NCI-H2196 treated with DMSO at 0.1 percent for 48 hours (cell line): ENCODE results near the gene EVI2A.
"Not testable (repeated sequence)": the region's sequence is repeated elsewhere in the genome, so short reads cannot be mapped to it uniquely, and the experiment has no call there.

Source experiments
- DNase-seq: peaks from one replicate; lab custom pipeline; 2025; ENCODE audit not compliant: unreplicated experiment; lab: John Stamatoyannopoulos, UW

The EVI2A gene

DNA sequence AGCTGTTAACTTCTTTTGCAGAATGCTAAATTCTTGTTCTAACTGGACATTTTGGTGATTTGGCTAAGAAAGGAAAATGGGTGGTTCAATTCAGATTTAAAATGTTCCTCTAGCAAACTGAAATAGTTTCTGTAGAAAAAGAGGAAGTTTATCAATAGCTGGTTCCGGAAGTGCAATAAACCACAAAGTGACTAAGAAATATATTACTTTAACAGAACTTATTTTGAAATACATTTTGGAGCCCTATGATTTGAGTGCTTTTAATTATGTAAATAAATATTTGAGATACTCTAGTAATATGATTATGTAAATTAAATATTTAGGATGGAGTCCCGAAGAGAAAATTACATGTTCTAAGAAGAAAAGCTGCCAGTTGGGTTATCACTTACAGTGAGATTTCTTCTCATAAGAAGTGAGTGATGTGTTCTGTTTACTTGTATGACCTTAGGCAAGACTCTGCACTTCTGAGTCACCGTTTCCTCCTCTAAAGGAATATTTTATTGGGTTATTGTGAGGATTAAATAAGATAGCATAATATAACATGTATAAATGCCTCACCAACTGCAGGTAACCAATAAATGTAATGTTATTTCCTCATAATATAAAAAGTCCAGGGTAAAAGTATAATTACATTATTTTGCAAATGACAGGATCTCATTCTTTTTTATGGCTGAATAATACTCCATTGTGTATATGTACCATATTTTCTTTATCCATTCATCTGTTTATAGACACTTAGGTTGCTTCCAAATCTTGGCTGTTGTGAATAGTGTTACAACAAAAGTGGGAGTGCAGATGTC is 7.2 kb downstream of the EVI2A start, which contains the start of gene EVI2B:
Gene EVI2B, minus strand, starts transcription at position 73 of the 800 bp plus-strand sequence. CDS start 8,445 bp downstream, outside the sequence.
- DNase-seq, result no peak

DNA sequence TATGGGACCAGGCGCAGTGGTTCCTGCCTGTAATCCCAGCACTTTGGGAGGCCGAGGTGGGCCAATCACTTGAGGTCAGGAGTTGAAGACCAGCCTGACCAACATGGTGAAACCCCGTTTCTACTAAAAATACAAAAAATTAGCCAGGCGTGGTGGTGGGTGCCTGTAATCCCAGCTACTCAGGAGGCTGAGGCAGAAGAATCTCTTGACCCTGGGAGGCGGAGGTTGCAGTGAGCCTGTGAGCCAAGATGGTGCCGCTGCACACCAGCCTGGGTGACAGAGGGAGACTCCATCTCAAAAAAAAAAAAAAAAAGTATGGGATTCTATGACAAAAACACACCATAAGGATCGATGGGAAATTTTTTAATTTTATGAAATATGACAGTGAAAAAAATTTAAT is 9.2 kb downstream of the EVI2A start:
- not testable (repeated sequence) for DNase-seq

DNA sequence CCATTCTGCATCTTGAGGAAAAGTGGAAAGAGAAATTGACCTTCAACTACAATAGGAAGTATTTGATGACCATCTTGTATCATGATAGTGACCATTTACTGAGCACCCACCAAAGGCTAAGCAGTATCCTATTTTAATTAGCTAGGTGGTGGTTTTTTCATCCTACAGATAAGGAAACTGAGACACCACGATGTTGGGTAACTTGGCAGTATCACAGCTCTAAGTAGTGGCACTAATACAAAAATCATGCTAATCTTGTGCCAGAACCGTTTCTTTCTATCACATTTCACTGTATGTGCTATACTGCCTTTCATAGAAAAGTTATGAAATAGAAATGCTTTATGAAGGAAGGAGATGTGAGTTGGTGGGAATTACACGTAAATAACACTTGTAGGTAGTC is 9.9 kb downstream of the EVI2A start:
- no peak for DNase-seq

DNA sequence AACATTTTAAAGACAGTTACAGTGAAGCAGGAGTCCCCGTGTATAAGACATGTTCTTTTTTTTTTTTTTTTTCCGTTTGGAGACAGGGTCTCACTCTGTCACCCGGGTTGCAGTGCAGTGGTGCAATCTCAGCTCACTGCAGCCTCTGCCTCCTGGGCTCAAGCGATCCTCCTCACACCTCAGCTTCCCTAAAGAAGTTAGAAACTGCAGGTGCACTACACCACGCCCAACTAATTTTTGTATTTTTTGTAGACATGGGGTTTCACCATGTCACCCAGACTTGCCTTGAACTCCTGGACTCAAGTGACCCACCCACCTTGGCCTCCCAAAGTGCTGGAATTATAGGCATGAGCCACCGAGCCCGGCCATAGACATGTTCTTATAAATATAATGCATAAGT is 10.5 kb downstream of the EVI2A start:
- no peak for DNase-seq

DNA sequence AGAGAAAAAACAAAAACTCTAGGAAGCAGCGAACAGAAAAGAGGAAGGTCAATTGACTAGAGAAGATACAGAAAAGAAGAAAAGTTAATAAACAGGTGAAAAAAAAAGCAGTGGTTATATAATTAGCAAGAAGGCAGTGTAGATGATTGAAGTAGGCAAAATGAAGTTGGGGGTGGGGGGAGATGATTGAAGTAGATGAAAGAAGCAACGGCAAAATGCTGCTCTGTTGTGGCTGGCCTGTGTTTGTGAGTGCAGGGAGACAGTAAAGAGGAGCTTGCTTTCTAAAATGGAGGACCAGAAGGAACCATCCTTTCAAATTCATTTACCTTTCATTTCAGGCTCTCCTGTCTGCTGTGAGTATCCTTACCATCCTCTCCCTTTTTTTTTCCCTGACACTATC is 11.2 kb downstream of the EVI2A start:
- no peak for DNase-seq

DNA sequence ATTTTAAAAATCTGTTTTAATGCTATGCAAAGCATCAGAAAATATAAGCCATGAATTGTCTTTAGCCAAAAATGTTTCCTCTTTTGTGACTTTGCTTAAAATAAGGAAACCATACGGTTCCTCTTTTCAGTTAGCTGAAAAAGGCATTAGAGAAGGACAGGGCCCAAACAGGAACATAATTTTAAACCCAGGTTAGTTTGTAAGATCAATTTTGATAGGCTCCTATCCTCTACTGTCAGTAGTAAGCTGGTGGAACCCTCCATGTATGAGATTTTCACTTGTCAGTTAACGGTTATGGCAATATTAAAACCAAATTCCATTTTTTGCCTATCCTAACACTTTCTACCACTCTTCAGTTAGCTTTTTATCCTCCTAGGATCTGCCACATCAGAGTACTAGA is 11.9 kb downstream of the EVI2A start:
- DNase-seq, result no peak

DNA sequence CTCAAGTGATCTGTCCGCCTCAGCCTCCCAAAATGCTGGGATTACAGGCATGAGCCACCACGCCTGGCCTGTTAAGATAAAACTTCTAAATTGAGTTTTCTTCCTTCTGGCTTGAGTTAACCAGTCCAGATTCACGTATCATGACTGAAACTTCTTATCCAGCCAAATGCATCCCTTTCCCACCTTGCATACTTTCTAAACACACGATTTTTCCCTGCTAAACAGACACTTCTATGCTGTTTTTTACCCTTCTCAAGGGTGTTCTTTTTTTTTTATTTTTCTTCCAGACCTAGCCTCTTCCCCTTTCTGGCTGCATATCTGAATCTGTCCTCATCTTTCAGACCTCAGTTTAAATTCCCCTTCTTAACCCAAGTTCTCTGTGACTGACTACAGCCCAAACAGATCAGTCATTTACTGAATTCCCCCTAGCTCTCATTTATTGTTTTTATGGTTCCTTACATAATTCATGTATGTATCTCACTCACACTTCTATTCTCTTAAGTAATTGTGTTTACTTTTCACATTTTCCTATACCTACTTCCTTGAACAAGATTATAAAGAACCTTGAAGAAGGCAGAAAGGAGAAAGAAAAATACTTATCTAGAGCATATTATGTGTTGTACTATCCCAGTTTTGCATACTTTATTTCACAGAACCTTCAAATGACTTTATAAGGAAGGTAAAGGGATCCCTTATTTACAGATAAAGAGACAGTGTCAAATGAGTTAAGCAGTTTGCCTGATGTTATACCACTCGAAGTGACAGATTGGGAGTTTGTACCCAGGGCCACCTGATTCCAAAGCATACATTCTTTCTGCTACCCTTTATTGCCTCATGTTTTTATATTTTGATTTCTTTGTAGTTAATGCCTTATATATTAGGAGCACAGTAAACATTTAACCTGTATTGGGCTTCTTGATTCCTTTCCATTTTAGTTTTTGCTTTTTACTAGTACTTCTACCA is 12.8 kb downstream of the EVI2A start:
- DNase-seq, result no peak

DNA sequence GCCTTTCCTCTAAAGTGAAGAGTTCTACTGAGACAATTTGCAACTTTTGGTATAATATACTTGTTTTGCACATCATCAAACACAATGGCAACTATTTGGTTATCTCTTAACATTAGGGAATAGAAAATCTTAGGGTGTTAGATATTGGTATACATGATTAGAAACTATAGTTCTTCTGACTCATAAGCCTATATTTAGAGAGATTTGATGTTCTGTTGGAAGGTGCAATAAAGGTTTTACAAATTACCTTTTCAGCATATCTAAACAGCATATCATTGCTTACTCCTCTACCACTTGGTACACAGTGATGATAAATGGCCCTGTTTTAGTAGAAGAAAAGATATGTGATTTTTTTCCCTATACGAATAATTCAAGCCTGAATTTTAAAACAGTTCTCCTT is 13.8 kb downstream of the EVI2A start:
- DNase-seq, result no peak

DNA sequence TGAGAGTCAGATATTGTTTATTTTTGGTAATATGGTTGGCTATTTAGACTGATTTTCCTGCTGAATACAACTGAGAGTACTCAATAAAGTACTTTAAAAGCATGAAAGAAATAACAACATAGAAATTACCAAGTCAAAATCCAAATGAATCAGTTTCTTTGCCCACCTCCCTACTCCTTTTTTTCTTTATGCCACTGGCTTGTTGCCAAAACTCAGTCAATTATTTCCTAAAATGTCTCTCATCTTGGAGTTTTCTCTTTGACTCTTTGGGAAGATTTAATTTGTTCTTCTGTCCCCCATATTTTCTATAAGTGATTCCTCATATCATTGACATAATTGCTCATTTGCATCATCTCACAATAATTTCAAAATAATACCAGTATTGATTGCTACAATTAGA is 21.8 kb downstream of the EVI2A start:
- DNase-seq, result no peak

DNA sequence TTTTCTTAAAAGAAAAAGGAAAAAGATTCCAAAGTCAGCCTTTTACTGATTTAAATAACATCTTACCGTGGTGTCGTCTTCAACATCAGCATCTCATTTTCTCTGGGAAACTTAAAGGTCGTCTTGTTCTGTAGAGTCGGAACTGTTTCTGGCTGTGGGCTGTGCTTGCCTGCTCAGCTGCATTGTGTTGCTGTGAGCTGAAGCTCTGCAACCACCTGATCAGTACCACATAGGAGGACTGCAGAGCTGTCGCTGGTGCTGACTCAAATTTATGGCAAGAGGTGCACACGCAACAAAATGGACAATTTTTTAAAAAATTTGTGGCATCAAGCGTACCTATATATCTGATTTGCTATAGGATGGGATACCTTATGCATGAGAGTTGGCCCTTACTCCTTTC is 24.3 kb downstream of the EVI2A start, which contains the start of gene OMG:
Gene OMG, minus strand, starts transcription at position 150 of the 400 bp plus-strand sequence. CDS start 908 bp downstream, outside the sequence.
- no peak for DNase-seq

DNA sequence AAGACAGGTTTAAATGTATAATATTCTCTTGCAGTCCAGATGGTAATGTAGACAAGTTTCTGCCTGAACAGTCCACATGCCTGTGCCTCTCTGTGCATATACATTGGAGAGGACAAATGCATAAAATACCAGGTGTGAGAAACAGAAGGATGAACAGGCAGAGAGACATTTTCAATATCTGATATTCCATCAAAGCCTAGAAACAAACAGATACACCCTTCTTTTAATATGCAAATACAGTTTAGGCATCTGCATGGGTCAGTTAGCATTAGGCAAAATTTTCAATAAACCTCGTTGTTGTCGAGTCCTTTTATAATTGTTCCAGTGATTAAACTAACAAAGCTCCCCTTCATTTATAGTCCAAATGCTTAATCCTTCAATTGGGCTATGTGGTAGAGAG is 25.3 kb downstream of the EVI2A start:
- no peak for DNase-seq

DNA sequence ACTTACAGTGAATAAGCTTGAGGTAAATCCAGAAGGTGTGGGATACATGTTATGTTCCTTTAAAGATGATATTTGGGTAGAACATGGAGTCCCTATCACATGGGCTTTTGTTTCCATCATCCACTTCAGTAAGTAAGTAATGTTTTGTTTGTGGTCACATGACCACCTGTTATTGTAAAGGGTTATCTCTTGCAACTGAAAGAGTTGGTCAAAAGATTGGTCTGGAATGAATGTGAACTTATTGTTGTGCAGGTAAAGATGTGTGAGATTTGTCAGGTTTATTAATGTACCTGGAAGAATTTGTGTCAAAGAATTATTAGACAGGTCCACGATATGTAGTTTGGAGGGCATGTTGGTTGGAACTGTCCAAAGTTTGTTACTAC is 25.9 kb downstream of the EVI2A start:
- no peak for DNase-seq

DNA sequence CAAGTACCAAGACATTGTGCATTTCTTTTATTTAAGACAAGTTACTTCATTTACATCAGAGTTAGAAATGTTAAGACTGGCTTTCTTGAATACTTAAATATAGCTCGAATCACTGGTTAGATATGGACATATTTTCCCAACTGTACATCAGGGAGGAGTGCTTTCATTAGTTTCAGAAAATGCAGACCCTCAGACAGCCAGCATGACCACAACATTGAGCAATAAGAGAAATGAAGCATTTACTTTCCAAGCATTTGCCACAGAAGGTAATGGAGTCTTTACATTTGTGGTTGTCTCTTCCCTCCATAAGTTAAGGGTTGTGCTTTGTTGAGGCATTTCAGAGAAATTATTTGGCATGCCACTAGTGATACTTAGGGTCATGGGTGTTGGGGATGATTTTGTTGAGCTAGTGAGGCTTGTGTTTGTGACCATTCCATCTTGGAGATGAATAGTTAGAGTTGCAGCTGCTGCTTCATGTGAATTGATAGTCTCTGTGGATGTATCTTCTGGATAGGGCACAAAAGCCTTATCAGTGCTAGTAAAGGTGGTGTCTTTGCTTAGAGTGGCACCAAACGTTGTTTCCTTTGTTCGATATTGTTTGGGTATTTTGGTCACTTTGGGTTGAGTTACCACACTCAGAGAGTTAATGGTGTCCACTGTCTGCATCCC is 26.5 kb downstream of the EVI2A start:
- DNase-seq, result no peak

DNA sequence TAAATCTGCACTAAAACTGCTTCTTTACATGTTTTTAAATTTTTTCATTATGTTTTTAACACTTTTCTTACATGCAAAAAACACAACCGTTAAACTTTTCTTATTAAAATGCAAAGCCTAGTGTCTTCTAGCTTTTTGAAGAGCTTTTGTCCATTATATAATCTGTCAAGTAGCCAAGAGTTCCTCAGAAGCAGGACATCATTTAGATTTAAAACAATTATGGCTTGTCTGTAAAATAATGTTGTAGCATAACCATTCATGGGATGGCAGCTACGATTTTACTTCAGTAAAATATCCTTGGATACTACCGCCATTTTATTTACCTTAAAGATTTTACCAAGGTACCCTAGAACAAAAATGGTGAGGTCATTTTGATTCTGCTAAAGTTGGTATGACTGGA is 27.2 kb downstream of the EVI2A start:
- DNase-seq, result no peak

DNA sequence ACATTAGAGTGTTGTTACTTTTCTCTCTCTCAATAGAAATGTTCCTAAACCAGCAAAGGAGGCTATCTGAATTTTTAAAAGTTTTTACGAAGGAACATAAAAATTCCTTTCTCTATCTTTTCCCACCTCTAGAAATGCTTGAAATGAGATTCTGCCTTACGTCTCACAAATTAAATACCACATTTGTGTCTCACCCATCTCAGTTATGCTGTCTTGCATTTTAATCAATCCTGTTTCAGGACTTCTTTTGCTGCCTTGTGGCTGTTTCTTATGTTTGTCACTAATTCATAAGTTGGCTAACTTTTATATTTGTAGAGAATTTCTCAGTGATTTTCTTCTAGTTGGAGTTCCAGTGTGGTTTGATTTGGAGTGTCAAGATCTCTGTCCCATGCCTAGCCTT is 27.8 kb downstream of the EVI2A start:
- DNase-seq, result no peak

DNA sequence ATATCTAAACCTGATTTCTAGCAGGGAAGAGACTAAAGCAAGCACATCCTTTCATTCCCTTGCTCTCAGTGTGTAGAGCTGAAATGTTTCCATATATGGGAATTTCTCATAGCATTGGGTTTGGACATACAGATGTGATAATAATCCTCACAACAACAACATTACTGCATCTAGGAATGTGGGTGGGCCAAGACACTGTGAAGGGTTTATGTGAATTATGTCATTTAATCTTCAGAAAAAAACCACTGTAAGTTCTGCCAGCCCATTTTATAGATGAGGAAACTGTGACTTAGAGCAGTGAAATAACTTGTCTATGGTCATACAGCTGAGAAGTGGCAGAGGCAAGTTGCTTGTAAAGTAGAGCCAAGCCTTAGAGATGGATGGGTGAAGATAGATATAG is 29.6 kb downstream of the EVI2A start:
- no peak for DNase-seq

DNA sequence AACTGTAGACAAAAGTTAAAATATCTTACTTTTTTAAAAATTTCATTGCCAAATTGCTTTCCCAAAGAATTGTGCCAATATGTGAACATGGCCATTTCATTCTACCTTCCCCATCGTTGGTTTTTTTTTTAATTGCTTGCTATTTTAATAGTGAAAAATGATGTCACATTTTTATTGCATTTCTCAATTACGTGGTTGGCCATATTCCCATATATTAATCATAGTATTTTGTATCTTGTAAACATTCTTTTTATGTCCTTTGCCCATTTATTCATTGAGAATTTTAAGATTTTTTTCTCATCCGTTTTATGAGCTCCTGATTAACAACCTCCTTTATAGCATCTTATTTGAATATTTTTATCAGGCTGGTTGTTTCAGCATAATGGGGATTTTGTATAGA is 31.6 kb downstream of the EVI2A start:
- DNase-seq, result no peak

DNA sequence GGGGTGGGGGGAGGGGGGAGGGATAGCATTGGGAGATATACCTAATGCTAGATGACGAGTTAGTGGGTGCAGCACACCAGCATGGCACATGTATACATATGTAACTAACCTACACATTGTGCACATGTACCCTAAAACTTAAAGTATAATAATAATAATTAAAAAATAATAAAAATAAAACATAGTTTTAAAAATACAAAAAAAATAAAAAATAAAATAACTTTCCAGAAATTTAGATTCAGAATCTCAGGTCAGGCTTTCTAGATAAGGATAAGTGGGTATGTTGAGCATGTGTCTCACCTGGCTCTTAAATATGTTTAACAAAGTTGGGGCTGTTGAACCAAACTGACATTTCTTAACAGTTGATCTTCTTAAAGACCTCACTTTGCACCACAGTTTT is 33.5 kb downstream of the EVI2A start:
- not testable (repeated sequence) for DNase-seq

DNA sequence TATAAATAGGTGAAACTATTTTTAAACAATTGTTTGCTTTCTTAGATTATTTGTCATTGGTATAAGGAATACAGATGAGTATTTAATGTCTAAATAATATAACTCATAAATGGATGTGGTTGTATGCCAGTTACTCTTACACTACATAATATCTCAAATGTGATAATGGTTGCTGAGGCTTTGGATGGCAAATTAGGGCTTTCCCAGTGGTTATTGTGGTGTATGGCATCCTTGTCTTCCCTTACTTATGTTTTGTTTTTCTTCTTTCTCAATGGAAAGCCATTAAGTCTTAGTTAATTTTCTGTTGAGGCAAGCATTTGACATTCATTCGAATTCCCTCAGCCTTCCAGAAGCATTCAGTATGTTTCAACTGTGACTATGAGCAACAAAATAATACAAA is 34.8 kb downstream of the EVI2A start:
- DNase-seq, result no peak

DNA sequence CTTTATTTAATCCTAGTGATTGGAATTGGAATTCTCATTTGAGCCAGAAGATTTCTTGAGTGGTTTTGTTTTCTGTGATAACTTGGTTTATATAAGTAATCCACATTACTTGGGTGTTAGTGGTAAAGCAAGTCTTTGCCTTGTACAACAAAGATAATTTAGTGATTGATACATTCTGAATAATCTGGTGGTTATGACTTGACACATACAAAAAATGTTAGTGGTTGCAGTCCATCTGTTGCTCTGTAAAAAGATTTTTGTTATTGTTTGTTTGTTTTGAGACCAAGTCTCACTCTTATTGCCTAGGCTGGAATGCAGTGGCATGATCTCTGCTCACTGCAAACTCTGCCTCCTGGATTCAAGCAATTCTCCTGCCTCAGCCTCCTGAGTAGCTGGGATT is 37.6 kb downstream of the EVI2A start:
- no peak for DNase-seq

DNA sequence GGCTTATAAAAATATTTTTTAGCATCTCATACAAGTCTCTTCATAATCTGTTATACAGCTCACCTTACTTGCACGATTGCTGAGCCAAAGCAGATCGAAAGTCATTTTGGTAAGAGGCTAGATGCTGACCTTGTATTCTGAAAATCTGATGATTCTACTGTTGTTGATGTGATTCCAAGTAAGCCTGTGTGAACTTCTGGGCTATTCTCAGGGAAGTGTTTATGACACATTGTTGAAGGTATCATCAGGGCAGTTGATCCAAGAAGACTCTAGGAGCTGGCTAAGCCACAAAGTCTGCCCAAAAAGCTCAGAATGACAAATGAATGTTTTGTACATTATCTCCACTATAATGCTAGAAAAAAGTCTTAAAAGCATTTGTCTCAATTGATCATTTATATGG is 40.4 kb downstream of the EVI2A start:
- no peak for DNase-seq
